GM12892 (cell line): ENCODE data around the gene FUS.

ENCODE experiments used
- POLR2A ChIP-seq: IDR thresholded peaks from 2 replicates; pipeline ENCODE4 v1.6.1; 2011; ENCODE audit warnings: low read depth, low read length, control low read depth
- POLR2AphosphoS5 ChIP-seq: IDR thresholded peaks from 2 replicates; pipeline ENCODE4 v1.6.1; 2011; ENCODE audit warnings: low read depth, low read length, control low read depth

- TF ChIP-seq POLR2A (no peak), POLR2AphosphoS5 (no peak)
Observed at GRCh38 chr16:31130336-31130891, 49.5 kb upstream of the FUS start.
